ENCODE data around the gene LHX5.

GRCh38 chr12:113463746-113464451, 7.8 kb downstream of the LHX5 start:
- TF ChIP-seq CTCF (IDR thresholded peaks at IDR 0.05) (no peak), POLR2A (IDR thresholded peaks at IDR 0.05) (no peak)

All from tibial nerve (tissue), 3 donors.